ENCODE data around the gene TOR1AIP2.
A peak's percentile ranks its signal among the peaks of the same experiment; 100 is the strongest.
"Not testable (repeated sequence)": the region's sequence is repeated elsewhere in the genome, so short reads cannot be mapped to it uniquely, and the experiment has no call there.

TOR1AIP2 gene

DNA sequence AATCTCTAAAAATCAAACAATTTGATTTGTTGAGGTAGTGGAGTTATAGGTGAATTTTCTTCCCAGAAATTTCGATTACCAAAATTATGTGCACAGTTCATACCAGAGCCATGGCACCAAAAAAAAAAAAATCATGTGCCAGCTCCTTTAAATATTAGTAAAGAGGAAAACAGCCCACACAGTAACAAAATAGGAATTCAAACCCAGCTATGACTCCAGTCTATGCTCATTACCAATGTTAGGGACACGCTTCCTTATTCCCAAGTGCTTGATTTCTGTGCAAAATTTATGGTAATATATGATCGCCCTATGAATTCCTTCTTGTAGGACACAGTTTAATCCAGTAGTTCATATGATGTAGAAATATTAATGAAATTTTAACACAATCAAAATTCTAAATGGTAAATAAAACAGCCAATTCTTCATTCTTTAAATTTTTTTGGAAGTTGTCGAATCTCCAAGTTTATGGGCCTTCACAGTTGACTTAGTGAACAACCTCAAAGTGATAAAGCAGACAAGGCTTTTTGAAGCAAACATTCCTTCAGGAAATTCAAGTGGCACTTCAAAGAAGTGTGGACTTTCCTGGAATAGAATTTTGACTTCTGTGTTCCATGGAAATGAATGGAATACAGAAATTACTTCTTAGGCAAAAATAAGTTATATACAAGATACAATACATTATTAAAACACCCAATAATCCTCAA, 1.9 kb downstream of the TOR1AIP2 start:
- FAIRE-seq, result no peak

DNA sequence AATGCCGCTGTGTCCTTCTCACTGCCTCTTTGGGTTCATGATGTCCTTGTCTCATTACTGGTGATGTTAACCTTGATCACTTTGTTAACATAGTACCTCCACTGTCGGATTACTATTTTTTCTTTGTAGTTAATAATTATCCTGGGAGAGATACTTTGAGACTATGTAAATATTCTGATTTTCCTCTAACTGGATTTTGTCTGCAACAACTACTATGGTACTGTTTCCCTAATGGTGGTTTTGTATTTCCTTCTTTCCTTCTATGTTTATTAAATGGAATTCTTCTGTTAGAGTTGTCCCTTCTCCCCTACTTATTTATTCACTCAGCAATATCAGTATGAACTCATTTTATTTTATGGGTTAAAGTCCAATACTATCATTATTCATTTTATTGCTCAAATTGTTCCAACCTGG, 4.2 kb downstream of the TOR1AIP2 start:
- no peak for FAIRE-seq

DNA sequence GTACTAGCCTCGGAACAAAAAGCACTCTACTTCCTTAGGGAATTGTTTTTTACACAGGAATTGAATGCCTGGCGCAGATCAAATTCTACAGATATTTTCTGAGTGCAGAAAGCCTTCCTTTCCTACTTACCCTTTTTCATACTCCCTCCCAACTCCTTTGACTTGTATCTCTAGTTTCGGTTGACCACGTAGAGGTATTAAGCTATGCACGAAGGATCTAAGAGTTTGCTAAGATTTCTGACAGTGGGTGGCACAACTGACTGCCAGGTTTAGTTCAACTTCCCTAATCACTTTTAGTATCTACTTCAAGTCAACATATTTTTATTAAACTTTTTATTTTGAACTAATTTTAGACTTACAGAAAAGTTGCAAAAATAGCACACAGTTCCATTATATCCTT, 5.0 kb downstream of the TOR1AIP2 start:
- no peak for FAIRE-seq

DNA sequence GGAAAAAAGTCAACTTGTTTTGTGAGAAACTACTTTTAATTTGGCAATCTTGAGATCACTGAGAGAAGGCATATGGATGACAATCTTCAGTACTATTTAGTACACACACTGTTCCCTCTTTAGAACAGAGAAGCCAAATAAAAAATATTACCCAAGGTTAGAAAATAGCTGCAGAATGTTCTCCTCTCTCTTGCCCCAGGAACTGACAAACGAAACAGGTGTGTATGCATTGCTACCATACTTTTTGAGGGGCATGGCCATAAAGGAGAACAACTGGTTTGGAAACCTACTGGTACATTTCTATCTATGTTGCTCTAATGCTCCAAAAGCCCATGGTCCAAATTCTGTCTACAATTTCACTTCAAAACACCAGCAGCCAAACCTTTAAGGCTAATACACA, 5.7 kb downstream of the TOR1AIP2 start:
- no peak for FAIRE-seq

DNA sequence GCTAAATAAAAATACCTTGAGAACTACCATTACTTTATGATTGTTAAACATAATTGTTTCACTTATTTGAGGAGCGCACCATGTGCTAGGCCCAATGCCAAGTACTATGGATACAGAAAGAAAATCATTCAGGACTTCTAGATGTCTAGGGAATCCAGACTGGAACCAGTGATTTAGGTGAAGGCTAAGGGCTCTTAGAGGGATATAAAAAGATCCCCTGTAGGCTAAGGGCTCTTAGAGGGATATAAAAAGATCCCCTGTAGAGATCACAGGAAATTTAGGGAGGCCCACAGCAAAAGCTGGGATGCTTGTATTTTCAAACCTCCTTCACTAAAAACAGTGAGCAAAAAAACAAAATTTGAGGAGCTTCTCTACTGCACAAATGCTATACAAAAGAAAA, 6.7 kb downstream of the TOR1AIP2 start:
- FAIRE-seq, result no peak

DNA sequence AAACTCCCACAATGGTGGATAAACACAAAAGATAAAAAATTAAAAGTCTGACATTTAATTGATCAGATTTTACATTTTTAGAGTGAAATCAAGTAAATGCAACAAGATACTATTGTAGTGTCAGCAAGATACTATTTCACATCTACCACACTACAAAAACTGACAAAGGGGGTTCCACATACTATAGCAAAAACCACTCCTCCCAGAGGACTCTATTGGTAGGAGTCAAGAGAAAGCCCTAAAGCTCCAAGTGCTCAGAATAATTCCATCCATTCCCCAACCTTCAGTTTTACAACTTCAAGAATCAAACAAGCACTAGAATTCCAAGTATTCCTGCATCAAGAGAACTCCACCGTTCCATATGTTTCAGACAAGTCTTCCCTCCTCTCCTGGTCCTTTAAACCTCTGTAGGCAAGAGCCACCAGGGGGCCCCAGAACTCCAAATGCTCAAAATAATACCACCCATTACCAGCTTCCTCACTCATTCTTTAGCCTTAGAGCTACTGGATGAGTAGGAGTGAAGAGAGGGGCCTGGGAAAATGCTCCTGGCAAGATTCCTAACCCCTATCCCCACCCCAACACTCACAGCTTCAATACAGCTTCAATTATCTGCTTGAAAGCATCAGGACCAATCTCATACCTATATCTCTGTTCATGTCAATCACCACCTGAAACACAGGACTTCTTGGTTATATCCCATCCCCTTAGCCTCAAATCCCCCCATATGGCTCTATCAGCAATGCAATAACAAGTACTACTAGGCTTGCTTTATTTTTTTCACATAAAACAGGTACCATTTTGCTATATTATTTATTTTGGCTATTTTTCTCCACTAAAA, 9.9 kb downstream of the TOR1AIP2 start:
- FAIRE-seq, result peak; percentile 42

DNA sequence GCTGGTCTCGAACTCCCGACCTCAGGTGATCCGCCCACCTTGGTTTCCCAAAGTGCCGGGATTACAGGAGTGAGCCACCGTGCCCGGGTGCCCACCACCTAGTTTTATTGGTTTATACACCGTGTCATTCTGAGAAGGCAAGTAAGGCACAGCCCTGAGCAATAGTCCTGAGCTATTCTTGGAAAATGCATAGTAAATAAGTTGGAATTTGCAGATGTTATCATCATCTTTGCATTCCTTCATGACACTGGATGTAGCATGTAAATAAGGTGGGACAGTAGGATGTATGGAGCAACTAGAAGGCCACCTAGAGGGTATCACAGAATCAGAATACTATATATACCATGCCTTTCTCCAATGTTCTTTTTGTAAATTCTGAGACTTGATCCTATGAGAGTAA, 11.0 kb downstream of the TOR1AIP2 start:
- no peak for FAIRE-seq

DNA sequence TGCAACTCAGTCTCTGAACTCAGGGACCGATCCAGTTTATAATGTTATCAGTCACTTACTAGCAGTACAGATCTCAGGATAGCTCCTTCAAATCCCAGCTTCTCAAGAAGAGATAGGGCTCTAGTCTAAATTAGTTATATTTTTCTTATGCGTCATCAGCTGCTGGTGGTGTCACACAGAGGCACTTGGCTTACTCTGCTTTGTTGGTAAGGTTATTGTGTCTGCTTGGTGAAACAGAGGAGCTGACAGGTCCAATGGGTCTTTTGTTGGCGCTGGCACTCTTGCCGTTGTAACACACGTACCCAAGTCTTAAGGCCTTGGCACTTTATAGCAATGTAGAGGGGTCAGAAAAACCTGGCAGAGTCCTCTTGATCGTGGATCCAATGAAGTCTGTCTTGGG, 12.2 kb downstream of the TOR1AIP2 start:
- no peak for FAIRE-seq

DNA sequence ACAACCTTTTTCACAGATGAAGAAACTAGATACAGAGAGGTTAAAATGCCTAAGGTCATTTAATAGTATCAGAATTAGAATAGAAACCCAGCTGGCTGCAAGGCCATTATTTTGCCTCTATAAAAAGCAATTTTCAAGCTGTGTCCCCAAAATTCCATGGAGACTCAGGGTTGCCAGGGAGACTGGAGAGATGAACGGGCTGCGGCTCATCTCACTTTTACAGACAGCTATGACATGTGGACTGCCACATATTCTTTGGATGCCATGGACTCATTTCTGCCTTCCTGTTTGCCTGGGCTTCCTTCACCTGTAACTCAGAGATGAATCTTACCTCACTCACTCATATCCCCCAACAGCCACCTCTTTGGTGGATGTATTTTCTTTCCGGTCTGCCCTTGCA, 17.0 kb downstream of the TOR1AIP2 start:
- no peak for FAIRE-seq

DNA sequence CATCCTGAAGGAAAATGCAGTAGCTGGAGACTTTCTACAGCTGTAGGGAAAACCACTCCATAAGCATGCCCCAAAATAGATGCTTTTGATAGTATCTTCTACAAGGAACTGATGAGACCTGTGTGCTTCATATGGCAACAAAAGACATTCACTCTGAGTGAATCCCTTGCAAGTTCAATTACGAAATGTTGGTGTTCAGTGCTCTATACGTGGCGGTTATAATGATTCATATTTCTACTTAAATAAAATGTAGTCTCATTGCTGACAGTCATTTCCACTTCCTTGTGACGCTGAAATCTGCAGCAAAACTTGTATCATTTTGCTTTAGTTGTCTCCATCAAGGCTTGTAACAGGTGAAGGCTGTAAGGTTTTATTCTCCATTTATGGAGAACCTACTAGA, 20.6 kb downstream of the TOR1AIP2 start:
- FAIRE-seq, result no peak

DNA sequence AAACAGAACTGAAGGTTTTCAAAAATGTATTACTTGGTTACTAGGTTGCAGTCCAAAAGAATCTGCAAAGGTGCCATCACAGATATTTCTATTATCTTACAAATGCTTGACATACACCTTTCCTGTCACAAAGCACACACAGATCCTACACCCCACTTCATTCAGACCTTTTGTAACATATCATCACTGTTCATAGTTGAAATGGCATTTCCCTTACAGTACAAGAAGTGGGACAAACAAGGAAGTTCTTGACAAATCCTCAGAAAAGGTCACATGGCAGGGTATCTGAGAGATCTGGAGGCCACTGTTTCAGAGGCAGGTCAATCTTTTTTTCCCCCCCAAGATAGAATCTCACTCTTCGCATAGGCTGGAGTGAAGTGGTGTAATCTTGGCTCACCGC, 21.3 kb downstream of the TOR1AIP2 start:
- FAIRE-seq, result no peak

DNA sequence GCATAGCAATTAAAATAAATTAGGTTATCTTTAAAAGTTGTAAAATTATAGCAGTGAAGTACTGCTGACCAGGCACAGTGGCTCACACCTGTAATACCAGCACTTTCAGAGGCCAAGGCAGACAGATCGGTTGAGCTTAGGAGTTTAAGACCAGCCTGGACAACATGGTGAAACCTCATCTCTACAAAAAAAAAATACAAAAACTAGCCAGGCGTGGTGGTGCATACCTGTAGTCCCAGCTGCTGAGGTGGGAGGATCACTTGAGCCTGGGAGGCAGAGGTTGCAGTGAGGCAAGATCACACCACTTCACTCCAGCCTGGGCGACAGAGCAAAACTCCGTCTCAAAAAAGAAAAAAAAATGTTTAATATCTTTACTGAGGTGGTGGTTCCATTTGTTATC, 21.8 kb downstream of the TOR1AIP2 start:
- FAIRE-seq, result not testable (repeated sequence)

DNA sequence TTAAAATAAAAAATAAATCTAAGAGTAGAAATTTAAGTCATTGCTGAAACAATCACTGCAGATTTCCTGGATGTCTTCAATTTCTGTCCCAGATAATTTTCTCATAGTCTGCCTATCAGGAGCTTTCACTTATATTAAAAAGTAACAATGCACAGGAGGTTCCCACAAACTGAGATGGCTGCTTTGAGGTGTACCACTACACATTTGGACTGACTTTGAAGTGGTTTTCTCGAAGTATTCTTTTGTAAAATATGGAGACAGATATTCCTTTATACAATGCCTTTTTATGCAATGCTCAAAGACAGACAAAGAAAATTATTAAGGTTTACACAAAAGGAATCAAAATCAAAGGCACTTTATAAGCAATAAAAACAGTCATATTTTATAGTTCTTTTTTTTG, 24.5 kb downstream of the TOR1AIP2 start:
- no peak for FAIRE-seq

DNA sequence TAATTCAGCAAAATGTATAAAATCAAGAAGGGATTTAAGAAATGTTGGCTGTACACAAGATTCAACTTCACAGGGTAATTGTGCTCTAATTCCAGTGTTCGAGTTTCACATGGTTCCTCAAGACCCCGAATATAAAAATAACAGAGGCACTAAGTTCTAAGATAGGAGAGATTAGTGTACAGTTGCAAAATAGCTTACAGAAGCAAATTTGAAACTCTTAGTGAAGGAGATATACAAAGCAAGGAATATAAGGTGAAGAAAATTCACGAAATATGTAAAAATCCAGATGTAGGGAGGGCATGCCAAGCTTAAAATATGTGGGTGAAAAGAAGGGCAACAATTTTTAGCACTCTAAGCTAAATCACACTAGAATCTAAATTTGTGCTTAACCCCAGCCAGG, 29.4 kb downstream of the TOR1AIP2 start:
- no peak for FAIRE-seq

DNA sequence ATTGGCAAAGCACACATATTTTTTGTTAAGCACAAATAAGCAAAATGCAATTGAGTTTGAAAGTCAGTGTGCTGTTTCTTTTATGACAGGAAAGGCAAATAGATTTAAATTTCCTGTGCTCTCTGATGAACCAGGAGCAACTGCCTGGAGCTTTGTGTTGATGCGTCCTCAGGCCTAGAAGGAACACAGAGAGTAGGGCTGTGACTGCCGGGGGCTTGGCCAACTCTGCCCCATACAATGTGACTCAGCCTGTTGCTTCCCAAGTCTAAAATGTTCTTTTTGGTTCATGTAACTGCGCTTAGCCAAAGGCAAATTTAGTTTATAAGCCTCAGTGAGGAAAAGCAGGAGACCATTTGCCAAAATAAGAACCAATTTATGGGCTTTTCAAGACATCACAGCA, 37.5 kb downstream of the TOR1AIP2 start:
- no peak for FAIRE-seq

DNA sequence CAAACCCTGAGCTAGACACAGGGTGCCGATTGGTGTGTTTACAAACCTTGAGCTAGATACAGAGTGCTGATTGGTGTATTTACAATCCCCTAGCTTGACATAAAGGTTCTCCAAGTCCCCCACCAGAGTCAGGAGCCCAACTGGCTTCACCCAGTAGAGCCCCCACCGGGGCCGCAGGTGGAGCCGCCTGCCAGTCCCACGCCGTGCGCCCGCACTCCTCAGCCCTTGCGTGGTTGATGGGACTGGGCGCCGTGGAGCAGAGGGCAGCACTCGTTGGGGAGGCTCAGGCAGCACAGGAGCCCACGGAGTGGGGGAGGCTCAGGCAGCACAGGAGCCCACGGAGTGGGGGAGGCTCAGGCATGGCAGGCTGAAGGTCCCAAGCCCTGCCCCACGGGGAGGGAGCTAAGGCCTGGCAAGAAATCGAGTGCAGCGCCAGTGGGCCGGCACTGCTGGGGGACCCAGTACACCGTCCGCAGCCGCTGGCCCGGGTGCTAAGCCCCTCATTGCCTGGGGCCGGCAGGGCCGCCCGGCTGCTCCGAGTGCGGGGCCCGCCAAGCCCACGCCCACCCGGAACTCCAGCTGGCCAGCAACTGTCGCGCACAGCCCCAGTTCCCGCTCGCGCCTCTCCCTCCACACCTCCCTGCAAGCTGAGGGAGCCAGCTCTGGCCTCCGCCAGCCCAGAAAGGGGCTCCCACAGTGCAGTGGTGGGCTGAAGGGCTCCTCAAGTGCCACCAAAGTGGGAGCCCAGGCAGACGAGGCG, 40.7 kb downstream of the TOR1AIP2 start:
- not testable (repeated sequence) for FAIRE-seq

DNA sequence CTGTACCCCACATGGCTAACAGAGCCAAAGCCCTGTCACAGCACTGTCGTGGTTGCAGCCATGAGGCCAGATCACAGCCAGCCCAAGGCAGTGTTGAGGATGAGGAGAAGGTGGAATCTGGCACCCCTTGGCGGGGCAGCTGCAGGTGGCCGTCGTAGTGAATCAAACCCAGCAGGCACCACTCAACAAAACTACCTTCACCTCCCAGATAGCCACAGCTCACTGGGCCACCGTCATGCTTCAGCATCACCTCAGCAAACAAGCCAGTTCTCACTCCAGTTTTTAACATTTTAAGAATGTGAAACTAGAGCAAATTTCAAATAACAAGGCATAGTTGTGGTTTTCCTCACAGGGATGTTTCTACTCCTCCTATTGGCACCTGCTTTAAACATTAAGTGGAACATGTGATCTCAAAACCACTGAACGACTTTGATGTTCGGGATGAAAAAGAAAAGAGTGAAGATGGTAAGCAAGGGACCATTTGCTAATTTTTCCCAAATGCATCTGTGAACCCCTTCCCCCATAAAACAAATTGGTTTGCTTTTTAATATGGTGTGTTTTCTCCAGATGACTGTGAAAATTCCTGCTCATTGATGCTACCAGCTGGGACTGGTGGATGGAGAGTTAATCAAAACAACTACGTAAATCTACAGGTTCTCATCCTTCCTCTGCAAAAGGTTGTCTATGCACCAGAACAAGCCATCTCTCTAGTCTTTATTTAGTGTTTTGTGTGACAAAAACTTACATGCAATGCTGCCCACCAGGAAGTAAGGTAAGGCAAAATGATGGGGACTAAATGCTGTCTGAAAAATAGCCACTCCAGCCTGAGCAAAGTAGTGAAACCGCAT, 45.5 kb downstream of the TOR1AIP2 start:
- no peak for FAIRE-seq

DNA sequence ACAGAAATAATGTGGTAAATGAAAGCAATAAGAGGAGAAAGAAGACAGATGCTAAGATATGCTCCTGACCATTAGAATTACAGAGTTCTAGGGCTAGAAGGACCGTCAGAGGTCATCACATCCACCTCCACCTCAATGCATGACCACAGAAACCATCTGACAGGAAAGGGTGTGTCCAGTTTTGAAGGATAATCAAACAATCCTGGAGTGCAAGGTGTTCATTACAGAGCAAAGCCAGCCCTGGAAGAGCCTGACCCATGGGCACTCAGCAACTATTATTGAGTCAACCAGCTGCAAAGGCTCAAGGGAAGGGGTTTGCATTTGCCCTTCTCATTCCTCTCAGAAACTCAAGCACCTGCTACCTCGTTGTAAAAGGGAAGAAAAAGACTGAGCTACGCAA, 46.4 kb downstream of the TOR1AIP2 start:
- FAIRE-seq, result no peak

DNA sequence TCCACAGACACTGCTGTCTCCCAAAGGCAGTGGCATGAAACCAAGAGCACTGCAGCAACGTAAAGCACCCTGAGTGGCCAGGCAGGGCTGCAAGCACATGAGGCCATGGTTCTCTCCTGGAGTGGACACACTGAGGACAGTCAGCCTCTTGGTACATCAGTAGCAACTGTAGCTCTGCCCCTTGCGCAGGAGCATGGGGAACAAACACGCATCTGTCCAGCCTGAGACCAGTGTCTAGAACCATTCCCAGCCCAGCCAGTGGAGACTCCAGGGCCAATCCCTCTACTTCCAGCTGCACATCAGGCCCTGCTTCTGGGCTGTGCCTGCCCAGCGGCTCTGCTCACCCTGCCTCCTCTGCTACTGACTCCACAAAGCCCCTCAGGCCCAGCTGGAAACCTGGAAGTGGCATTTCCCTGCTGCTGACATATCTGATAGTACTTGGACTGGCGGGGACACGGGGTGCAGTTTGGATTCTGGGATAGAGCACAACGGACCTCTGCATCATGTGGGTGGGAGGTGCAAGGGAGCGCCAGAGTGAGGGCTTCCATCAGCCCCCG, 49.0 kb downstream of the TOR1AIP2 start:
- no peak for FAIRE-seq

DNA sequence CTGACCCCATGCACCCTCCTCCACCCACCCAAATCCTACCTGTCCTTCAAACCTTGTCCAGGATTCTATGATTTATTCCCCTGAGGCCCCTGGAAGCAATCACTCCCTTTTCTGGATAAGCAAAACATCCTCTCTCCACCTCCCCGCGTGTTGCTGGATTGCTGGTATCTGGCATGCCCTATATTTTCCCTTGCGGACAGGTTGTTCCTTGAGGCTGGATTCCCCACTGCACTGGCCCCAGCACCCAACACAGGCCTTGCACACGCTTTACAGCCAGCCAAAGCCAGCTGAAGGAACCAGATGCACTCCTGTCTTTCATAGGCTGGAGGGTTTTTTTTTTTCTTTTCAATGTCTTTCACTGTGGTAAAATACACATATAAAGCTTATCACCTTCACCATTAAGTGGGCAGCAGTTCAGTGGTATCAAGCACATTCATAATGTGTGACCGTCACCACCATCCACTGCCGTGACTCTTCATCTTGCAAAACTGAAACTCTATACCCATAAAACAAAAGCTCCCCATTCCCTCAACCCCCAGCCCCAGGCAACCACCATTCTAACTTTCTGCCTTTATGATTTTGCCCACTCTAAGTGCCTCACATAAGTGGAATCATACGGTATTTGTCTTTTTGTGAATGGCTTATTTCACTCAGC, 50.9 kb downstream of the TOR1AIP2 start:
- FAIRE-seq, result no peak

DNA sequence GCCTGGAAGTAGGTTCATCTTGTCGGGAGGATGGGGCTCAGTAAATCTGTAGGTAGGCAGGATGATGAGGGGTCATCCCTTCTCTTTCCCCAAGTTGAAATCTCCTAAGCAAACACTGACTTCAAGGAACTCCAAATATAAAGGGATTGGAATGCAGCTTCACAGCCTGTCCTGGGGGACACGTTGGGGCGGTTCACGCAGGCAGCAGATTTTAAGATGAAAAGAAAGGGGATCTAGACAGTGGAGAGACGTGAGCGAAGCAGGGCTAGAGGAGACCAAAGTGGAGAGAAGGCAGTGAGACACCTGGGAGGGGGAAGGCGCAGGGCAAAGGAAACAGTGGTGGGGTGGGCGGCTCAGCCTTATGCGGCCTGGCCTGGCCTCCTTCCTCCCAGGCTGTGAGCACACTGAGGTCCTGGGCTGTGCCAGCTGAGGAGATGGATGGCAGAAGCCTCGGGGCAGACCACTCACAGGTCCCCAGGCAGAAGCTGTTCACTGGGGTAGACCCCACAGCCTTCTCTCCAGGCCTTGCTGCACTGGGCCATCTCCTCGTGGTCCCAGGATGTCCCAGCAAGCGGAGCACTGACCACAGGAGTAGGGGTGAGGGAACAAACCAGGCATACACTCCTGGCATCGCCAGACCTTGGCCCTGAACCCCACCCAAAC, 51.7 kb downstream of the TOR1AIP2 start:
- no peak for FAIRE-seq

Data from G401.6 (cell line).